ENCODE data around the gene SARS1. TPM values are rescaled to one million over a fixed set of nuclear protein-coding genes. Genes with fewer than 3 reads are reported as not detected.

SARS1 gene
- total and polyA plus RNA-seq, 5 donors, result 84.5 to 146 (median 134) TPM

DNA sequence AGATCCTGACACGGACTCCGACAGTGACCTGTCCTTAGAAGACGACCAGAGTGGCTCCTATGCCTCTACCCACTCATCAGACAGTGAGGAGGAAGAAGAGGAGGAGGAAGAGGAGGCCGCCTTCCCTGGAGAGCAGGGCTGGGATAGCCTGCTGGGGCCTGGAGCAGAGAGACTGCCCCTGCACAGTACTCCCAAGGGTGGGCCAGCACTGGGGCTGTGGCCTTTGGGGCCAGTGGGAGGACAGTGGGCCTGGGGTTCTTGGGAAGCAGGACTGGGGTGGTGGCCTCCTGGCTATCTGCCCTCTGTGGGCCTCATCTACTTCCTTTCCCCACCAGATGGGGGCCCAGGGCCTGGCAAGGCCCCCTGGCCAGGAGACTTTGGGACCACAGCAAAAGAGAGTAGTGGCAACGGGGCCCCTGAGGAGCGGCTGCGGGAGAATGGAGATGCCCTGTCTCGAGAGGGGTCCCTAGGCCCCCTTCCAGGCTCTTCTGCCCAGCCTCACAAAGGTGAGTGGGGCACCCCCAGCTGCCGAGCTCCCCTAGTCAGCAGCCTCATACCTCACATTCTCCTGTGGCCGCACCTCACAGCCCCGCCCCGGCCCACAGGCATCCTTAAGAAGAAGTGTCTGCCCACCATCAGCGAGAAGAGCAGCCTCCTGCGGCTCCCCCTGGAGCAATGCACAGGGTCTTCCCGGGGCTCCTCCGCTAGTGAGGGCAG, 59.3 kb downstream of the SARS1 start:
- H3K4me3 ChIP-seq (ENCODE audit: low read length), result no peak overlapping the region
- H3K27ac ChIP-seq (ENCODE audit: low read length), result no peak overlapping the region
- no peaks in the 10 kb centered on the region for H3K9me3 ChIP-seq (ENCODE audit: control insufficient read depth, low read length)
- intact Hi-C loops (cut with DNase I), result no loop called here
- 89% methylated on average over 16 of the region's 16 CpGs for WGBS
- no peaks in the 10 kb centered on the region for H3K27me3 ChIP-seq (ENCODE audit: control insufficient read depth, insufficient read depth)
- H3K4me1 ChIP-seq (ENCODE audit: control insufficient read depth, insufficient read depth, low read length), result peaks cover 5% of the 10 kb centered on the region
- DNase-seq (peak in 1 of 3 donors; percentile 8), ATAC-seq (no peak)

DNA sequence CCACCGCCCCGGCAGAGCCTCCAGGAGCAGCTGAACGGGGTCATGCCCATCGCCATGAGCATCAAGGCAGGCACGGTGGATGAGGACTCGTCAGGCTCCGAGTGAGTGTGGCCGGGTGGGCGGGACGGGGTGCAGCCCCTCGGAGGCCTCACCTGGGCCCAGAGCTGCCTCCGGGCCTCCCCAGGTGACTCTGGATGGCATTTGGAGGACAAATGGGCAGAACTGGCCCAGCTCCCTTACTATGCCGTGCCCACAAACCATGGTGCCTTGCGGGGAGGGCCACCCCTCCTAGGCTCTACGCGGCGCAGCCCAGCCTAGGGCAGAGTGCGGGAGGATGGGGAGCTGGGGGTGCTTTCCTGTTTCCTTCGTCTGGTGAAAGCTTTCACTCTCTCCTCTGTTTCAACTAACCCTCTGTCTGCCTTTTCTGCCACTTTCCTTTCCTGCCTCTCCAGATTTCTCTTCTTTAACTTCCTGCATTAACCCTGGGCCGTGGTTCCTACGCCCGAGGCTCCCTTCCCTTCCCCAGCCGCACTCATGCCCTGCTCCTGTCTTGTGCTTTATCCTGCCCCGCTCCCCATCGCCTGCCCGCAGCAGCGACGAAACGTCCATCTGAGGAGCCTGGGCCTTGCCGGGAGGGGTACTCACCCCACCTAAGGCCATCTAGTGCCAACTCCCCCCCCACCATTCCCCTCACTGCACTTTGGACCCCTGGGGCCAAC, 60.0 kb downstream of the SARS1 start:
- Histone ChIP-seq H3K4me1 (ENCODE audit: control insufficient read depth, insufficient read depth, low read length) (peaks cover 5% of the 10 kb centered on the region), H3K4me3 (ENCODE audit: low read length) (no peak overlapping the region), H3K27ac (ENCODE audit: low read length) (no peak overlapping the region), H3K27me3 (ENCODE audit: control insufficient read depth, insufficient read depth) (no peaks in the 10 kb centered on the region), H3K9me3 (ENCODE audit: control insufficient read depth, low read length) (no peaks in the 10 kb centered on the region)
- DNase-seq (no peak), ATAC-seq (no peak)
- WGBS, result 83% methylated on average over 30 of the region's 30 CpGs
- intact Hi-C loops (cut with DNase I), result no loop called here

DNA sequence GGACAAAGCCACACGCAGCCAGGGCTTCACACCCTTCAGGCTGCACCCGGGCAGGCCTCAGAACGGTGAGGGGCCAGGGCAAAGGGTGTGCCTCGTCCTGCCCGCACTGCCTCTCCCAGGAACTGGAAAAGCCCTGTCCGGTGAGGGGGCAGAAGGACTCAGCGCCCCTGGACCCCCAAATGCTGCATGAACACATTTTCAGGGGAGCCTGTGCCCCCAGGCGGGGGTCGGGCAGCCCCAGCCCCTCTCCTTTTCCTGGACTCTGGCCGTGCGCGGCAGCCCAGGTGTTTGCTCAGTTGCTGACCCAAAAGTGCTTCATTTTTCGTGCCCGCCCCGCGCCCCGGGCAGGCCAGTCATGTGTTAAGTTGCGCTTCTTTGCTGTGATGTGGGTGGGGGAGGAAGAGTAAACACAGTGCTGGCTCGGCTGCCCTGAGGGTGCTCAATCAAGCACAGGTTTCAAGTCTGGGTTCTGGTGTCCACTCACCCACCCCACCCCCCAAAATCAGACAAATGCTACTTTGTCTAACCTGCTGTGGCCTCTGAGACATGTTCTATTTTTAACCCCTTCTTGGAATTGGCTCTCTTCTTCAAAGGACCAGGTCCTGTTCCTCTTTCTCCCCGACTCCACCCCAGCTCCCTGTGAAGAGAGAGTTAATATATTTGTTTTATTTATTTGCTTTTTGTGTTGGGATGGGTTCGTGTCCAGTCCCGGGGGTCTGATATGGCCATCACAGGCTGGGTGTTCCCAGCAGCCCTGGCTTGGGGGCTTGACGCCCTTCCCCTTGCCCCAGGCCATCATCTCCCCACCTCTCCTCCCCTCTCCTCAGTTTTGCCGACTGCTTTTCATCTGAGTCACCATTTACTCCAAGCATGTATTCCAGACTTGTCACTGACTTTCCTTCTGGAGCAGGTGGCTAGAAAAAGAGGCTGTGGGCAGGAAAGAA, 61.1 kb downstream of the SARS1 start:
- intact Hi-C loops (cut with DNase I), result loop anchor here in 2 of 4 donors (5.0 kb wide), 1 partner anchor 122 kb away; the partner anchor contains the start of gene SORT1 (in 2 of the 2)
- DNase-seq (peak in 2 of 3 donors; percentile 5 to 78), ATAC-seq (no peak)
- Histone ChIP-seq H3K9me3 (ENCODE audit: control insufficient read depth, low read length) (no peaks in the 10 kb centered on the region), H3K4me3 (ENCODE audit: low read length) (no peak overlapping the region), H3K27ac (ENCODE audit: low read length) (no peak overlapping the region), H3K4me1 (ENCODE audit: control insufficient read depth, insufficient read depth, low read length) (peaks cover 5% of the 10 kb centered on the region), H3K27me3 (ENCODE audit: control insufficient read depth, insufficient read depth) (no peaks in the 10 kb centered on the region)
- WGBS, result 72% methylated on average over 24 of the region's 24 CpGs

DNA sequence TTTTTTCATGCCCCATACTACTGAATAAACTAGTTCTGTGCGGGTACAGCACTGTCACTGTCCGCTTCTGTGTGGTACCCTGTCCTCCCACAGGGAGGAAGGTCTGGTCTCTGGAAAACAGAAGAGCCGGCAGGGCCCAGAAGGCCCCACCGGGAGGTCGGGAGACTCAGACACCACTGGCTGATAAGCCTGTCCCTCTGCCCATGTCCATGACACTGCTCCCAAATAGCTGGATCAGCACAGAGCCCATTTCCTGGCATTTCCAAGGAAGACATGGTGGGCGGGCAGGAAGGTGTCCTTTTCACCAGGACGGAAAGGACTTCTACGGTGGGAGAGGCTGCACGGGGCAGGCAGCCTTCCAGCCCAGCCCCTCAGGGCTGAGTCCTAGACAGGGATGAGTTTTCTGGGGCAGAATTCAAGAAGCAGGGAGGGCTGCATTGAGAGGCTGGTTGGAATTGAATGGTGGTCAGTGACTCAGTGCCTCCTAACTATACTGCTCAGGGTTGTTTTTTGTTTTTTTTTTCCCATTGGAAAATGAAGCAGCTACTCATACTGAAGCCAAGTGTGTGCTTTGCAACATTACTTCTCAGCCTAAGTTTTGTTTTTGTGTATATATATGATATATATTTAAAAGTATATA, 62.1 kb downstream of the SARS1 start:
- H3K4me1 ChIP-seq (ENCODE audit: control insufficient read depth, insufficient read depth, low read length), result peaks cover 5% of the 10 kb centered on the region
- 40% methylated on average over 9 of the region's 9 CpGs for WGBS
- no peaks in the 10 kb centered on the region for H3K9me3 ChIP-seq (ENCODE audit: control insufficient read depth, low read length)
- DNase-seq (peak in 1 of 3 donors; percentile 5), ATAC-seq (no peak)
- H3K27ac ChIP-seq (ENCODE audit: low read length), result no peak overlapping the region
- H3K27me3 ChIP-seq (ENCODE audit: control insufficient read depth, insufficient read depth), result no peaks in the 10 kb centered on the region
- no peak overlapping the region for H3K4me3 ChIP-seq (ENCODE audit: low read length)
- intact Hi-C loops (cut with DNase I), result loop anchor here in 3 of 4 donors (2.0 to 5.0 kb wide), 2 partner anchors 121 to 123 kb away; partner anchors contain the start of gene SORT1 (in 2 of the 3)

DNA sequence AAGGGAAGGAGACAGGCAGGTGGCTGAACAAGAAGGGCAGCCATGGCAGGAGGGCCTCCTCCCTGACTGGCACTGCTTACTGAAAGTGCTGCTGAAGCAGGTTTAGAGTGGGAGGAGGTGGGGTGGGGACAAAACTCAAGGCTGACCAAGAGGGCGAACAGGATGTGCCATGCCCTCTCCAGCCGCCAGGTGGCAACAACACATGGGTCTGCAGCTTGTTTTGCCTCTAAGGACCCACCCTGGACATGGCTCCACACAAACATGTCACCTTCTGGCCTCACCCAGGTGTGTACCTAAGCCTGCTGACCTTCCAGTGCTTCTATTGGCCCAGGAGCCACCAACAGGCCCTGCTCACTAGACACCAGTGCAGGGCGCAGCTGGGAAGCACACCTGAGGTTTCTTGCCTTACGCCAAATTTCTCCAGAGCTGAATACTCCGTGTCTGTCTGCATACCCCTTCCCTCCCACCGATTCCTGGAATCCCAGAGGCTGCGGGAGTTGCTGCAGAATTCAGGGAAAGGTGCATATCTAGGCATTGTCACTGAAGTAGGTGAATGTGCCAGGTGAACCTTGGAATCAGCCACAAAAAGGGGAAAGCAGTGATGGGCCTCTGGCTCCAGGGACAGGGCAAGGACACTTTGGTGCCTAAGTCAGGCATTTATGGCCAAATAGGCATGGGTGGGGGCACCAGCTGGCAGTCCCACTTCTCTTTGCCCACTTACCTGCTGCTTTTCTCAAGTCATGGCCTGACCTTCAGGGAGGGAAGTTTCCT, 63.9 kb downstream of the SARS1 start:
- Histone ChIP-seq H3K9me3 (ENCODE audit: control insufficient read depth, low read length) (no peaks in the 10 kb centered on the region), H3K4me1 (ENCODE audit: control insufficient read depth, insufficient read depth, low read length) (peaks cover 13% of the 10 kb centered on the region), H3K27ac (ENCODE audit: low read length) (no peak overlapping the region), H3K27me3 (ENCODE audit: control insufficient read depth, insufficient read depth) (no peaks in the 10 kb centered on the region), H3K4me3 (ENCODE audit: low read length) (no peak overlapping the region)
- intact Hi-C loops (cut with DNase I), result loop anchor here (2.0 to 5.0 kb wide), 2 partner anchors 120 to 121 kb away; partner anchors contain the start of gene SORT1 (in 2 of the 4)
- WGBS, result 67% methylated on average over 7 of the region's 7 CpGs
- peak; percentile 72 to 78 for ATAC-seq
- peak; percentile 76 to 92 (median 92) for DNase-seq

DNA sequence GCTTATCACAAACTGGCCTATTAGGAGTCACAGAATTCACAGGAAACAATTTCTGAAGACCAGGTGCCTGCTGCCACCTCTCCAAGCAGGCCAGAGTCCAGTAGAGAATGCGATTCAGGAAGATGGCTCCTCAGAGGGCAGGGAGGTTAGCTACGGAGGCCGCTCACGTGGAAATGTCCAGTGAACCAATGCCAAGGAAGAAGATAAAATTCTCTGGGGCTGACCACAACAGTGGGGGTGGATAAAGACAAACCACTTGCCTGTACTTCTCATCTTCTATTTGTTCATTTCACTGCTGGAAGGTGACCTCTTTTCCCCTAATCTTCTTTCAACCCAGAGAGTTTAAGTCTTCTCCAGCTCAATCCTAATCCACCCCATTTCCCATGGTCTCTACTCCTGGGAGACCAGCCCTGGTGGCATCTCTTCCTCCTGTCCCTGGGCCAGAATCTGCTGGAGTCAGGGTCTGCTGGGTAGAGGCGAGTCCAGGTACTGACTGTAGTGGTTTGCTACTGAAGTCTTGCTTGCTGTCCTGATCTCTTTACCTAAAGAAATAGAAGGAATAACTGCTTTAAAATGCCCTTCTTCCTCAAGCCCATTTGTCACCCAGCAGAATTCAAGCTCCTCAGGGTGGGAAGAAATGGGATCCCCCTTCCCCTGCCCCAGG, 66.0 kb downstream of the SARS1 start:
- 68% methylated on average over 5 of the region's 5 CpGs for WGBS
- Histone ChIP-seq H3K4me1 (ENCODE audit: control insufficient read depth, insufficient read depth, low read length) (peaks cover 13% of the 10 kb centered on the region), H3K9me3 (ENCODE audit: control insufficient read depth, low read length) (no peaks in the 10 kb centered on the region), H3K27me3 (ENCODE audit: control insufficient read depth, insufficient read depth) (no peaks in the 10 kb centered on the region), H3K4me3 (ENCODE audit: low read length) (no peak overlapping the region), H3K27ac (ENCODE audit: low read length) (no peak overlapping the region)
- ATAC-seq (no peak), DNase-seq (no peak)
- intact Hi-C loops (cut with DNase I), result loop anchor here in 3 of 4 donors (2.0 to 5.0 kb wide), 2 partner anchors 118 to 119 kb away; partner anchors contain the start of gene SORT1 (in 2 of the 3)

DNA sequence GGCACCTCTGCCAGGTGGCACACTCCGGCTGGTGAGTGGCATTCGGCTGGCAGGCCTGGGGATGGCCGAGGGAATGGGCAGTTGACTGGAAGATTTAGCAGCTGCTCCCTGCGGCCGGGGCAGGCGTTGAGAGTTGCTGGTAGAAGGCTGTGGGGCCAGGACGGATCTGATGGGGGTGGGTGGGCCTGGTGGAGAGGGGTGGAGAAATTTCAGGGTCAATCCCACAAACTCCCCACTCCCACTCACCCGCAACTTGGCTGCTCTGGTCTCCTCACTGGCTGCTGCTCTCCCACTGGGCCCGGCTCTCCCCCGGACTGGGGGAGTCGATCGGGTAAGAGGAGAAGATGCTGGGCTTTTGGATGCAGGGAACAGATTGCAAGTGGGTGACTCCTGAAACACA, 67.1 kb downstream of the SARS1 start:
- 92% methylated on average over 12 of the region's 12 CpGs for WGBS

DNA sequence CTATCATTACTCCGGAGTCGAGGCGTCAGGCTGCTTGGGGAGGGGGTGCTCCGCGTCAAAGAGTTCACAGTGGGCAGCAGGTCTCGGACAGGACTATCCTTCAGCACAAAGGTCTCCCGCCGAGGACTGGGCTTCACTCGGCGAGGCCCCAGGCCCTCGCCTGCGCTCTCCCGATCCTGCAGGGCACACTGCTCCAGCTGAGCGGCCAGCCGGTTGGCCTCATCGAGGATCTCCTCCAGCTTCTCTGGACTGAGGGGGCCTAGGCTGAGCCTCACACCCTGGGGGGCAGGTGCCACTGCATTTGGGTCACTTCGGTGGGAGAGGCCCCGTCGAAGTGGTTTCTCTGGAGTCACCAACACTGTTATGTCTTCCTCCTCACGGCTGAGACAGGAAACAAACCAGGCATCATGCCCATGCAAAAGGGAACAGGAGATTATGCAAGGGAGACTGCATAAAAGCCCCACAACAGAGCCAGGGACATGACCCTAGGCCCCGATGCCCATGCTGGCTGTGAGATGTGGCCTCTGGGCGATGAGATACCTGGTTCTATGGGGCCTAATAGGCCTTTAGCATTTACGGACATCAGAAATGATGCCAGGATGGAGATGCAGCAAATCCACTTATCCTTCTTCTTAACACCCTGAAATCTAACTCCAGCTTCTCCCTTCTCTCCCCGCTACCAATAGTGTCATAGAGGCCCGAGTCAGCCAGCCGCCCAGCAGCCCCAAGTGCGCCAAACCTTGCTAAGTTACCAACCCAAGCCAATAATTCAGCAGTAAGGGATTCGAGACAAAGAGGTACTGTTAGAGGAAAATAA, 68.2 kb downstream of the SARS1 start:
- Histone ChIP-seq H3K27me3 (ENCODE audit: control insufficient read depth, insufficient read depth) (no peaks in the 10 kb centered on the region), H3K27ac (ENCODE audit: low read length) (no peak overlapping the region), H3K4me1 (ENCODE audit: control insufficient read depth, insufficient read depth, low read length) (peaks cover 10% of the 10 kb centered on the region), H3K4me3 (ENCODE audit: low read length) (peak overlapping the region; percentile 12), H3K9me3 (ENCODE audit: control insufficient read depth, low read length) (no peaks in the 10 kb centered on the region)
- WGBS, result 49% methylated on average over 28 of the region's 28 CpGs
- ATAC-seq, result no peak
- DNase-seq, result no peak
- intact Hi-C loops (cut with DNase I), result loop anchor here in 1 of 4 donors (2.0 kb wide), 1 partner anchor 25 kb away; the partner anchor contains the start of gene MYBPHL

More for the DNA sequence above, 67.1 kb downstream of the SARS1 start:
- ATAC-seq (no peak), DNase-seq (no peak)
- no peaks in the 10 kb centered on the region for H3K27me3 ChIP-seq (ENCODE audit: control insufficient read depth, insufficient read depth)
- no peak overlapping the region for H3K27ac ChIP-seq (ENCODE audit: low read length)
- H3K4me1 ChIP-seq (ENCODE audit: control insufficient read depth, insufficient read depth, low read length), result peaks cover 10% of the 10 kb centered on the region
- H3K4me3 ChIP-seq (ENCODE audit: low read length), result no peak overlapping the region
- intact Hi-C loops (cut with DNase I), result no loop called here
- H3K9me3 ChIP-seq (ENCODE audit: control insufficient read depth, low read length), result no peaks in the 10 kb centered on the region

DNA sequence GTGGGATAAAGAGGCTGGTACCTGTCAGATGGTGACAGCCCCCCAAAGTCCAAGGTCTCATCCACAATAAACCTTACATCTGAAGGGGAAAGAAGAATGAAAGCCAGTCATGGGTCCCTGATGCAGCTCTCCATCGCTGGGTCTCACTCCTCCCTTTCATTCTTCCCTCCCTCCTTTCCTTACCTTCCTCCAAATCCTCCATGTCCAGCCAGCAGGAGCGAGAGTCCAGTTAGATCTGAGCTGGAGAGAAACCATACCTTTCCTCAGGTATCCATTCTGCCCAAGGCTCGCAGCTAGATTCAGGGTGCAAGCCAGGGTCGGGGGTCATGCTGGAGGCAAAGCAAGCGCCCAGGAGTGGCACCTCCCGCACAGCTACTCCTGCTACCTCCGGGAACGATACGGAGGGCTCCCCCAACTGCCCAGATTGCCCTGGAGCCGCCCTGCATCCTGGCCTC, 68.8 kb downstream of the SARS1 start:
- DNase-seq (no peak), ATAC-seq (no peak)
- peaks cover 8% of the 10 kb centered on the region for H3K4me1 ChIP-seq (ENCODE audit: control insufficient read depth, insufficient read depth, low read length)
- H3K9me3 ChIP-seq (ENCODE audit: control insufficient read depth, low read length), result no peaks in the 10 kb centered on the region
- intact Hi-C loops (cut with DNase I), result loop anchor here in 1 of 4 donors (2.0 kb wide), 1 partner anchor 24 kb away; the partner anchor contains the start of gene MYBPHL
- peak overlapping the region; percentile 44 for H3K4me3 ChIP-seq (ENCODE audit: low read length)
- H3K27ac ChIP-seq (ENCODE audit: low read length), result no peak overlapping the region
- H3K27me3 ChIP-seq (ENCODE audit: control insufficient read depth, insufficient read depth), result no peaks in the 10 kb centered on the region
- 12% methylated on average over 10 of the region's 10 CpGs for WGBS

All from right cardiac atrium (tissue), 5 donors.